Measurements from ENCODE around the gene CA6.
"Not testable (repeated sequence)": the region's sequence is repeated elsewhere in the genome, so short reads cannot be mapped to it uniquely, and the experiment has no call there.

CA6 gene

DNA sequence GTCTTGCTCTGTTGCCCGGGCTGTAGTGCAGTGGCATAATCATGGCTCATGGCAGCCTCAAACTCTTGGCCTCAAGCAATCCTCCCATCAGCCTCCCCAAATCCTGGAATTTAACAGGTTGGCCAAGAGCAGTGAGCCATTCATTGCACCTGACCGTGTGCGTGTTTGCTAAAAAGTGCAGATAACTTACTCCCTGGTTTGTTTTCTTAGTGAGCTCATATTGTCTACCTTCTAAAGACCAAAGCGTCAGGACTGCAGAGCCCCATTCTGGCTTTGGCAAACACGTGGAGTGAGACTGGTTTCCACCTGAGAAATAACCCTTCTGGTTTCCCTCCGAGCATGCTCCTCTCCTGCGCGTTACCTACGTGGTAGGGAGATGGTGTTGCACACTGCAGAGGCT, 32.2 kb upstream of the CA6 start:
- H3K4me3 ChIP-seq (ENCODE audit: low read length), result no peak overlapping the region
- TF ChIP-seq ZNF274 (IDR thresholded peaks at IDR 0.05; ENCODE audit: low read depth, low read length), result no peak

GRCh38 chr1:8914466-8914865, 31.2 kb upstream of the CA6 start:
- H3K4me3 ChIP-seq (ENCODE audit: low read length), result no peak overlapping the region
- no peak for TF ChIP-seq ZNF274 (IDR thresholded peaks at IDR 0.05; ENCODE audit: low read depth, low read length)

DNA sequence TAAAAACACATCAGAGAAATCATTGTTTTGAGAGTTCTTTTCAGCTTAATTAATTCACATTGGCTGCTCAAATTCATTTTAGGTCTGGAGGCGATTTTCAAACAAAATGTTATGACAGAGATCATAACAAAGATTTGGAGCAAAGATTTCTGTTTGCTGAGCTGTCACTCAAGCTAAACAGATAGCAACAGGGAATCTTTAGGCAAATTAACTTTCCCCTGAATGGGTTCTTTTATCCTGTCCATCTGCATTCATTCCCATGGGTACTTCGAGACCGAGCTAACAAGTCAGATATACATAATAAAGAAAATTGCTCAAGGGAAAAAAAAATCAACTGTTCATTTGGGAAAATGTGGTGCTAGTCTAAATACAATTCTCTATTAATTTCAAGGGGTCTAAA, 30.2 kb upstream of the CA6 start:
- TF ChIP-seq ZNF274 (IDR thresholded peaks at IDR 0.05; ENCODE audit: low read depth, low read length), result no peak
- H3K4me3 ChIP-seq (ENCODE audit: low read length), result no peak overlapping the region

DNA sequence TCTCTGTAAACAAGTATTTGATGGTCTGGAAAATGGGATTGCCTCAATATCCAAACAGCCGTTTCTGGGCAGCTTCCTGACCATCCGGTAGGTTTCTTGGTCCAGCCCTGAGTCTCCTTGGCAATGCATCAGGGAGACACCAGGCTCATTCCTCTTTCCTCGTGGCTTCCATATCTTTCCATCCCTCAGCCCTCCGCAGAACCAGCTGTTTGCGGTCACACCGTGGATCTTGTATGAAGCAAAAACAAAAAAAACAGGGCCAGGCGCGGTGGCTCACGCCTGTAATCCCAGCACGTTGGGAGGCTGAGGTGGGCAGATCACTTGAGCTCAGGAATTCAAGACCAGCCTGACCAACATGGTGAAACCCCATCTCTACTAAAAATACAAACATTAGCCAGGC, 28.1 kb upstream of the CA6 start:
- not testable (repeated sequence) for H3K4me3 ChIP-seq (ENCODE audit: low read length)

DNA sequence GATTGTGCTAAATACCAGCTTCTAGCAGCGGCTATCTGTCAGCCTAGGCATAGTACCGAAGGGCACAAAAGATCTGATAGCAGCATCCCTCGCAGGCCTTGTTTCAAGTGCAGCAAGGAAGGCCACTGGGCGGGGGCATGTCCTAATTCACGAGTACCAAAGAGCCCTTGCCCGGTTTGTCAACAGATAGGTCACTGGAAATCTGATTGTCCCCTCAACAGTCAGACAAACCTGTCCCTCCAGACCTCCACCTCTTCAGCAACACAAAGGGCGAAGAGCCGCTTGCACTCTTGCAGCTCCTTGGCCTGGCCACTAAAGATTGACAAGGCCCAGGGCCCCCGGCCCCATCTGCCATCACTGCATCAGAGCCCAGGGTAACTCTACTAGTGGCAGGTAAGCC, 22.7 kb upstream of the CA6 start:
- no peak overlapping the region for H3K4me3 ChIP-seq (ENCODE audit: low read length)
- no peak for TF ChIP-seq ZNF274 (IDR thresholded peaks at IDR 0.05; ENCODE audit: low read depth, low read length)

- no peak overlapping the region for H3K4me3 ChIP-seq (ENCODE audit: low read length)
- TF ChIP-seq ZNF274 (IDR thresholded peaks at IDR 0.05; ENCODE audit: low read depth, low read length), result no peak
These were observed 20.3 kb upstream of the CA6 start for GRCh38 chr1:8925406-8925805.

DNA sequence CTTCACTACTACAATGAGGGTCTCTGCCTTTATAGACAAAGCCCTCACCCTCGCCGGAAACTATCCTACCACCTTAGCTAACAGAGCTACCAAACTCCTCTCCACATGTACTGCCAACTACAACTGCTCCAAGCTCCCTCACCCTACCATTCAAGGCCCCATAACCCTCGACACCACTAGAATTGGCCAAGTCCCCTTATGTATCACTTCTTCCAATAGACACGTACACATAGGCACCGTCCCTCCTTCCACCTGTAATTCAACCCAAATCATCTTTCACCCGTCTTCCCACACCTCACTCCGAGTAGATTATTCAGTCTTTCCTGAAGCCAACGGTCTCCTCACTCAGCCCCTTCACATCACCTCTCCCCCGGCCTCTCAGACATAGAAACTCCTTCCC, 19.7 kb upstream of the CA6 start:
- H3K4me3 ChIP-seq (ENCODE audit: low read length), result no peak overlapping the region
- TF ChIP-seq ZNF274 (IDR thresholded peaks at IDR 0.05; ENCODE audit: low read depth, low read length), result no peak

DNA sequence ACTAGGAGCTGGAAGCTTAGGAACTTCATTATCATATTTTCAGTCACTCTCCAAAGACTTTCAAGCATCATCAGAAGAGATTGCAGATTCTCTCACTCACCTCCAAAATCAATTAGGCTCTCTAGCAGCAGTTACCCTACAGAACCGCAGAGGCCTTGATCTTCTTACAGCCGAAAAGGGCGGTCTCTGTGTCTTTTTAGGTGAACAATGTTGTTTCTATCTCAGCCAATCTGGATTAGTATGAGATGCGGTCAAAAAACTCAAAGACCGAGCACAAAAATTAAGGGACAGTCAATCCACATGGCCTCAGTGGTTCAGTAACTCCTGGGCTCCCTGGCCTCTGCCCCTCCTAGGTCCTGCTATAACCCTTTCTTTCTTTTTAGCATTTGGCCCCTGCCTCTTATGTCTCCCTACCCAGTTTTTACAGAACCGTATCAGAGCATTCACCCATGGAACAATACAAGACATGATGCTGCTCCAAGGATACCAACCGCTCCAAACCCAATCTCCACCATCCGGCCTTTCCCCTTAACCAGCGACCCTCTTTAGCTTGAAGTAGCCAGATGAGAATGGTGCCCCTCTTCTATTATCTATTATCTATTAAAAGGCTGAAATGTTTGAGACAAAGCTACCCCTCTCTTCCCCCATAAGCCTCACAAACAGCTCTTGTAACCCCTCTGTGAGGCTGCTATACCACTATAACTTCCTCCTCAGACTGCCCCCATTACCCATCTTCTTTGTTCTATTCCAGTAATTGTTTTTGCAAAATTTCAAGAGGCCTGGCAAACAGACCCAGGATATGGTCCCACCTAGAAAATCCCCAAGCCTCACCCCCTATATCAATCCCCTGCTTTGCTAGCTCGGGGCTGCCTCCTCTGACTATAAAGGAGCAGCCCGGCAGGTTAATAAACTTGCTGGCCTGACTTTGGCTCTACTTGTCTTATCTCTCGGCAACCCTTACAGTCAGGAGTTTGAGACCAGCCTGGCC, 18.7 kb upstream of the CA6 start:
- no peak for TF ChIP-seq ZNF274 (IDR thresholded peaks at IDR 0.05; ENCODE audit: low read depth, low read length)
- H3K4me3 ChIP-seq (ENCODE audit: low read length), result no peak overlapping the region

GRCh38 chr1:8930116-8930515, 15.6 kb upstream of the CA6 start:
- no peak for TF ChIP-seq ZNF274 (IDR thresholded peaks at IDR 0.05; ENCODE audit: low read depth, low read length)
- no peak overlapping the region for H3K4me3 ChIP-seq (ENCODE audit: low read length)

GRCh38 chr1:8937051-8937450, 8.6 kb upstream of the CA6 start:
- not testable (repeated sequence) for H3K4me3 ChIP-seq (ENCODE audit: low read length)

- no peak overlapping the region for H3K4me3 ChIP-seq (ENCODE audit: low read length)
- no peak for TF ChIP-seq ZNF274 (IDR thresholded peaks at IDR 0.05; ENCODE audit: low read depth, low read length)
These were observed 8.0 kb upstream of the CA6 start for GRCh38 chr1:8937701-8938100.

GRCh38 chr1:8938232-8938999, 7.3 kb upstream of the CA6 start:
- no peak overlapping the region for H3K4me3 ChIP-seq (ENCODE audit: low read length)
- no peak for TF ChIP-seq ZNF274 (IDR thresholded peaks at IDR 0.05; ENCODE audit: low read depth, low read length)

- no peak overlapping the region for H3K4me3 ChIP-seq (ENCODE audit: low read length)
- no peak for TF ChIP-seq ZNF274 (IDR thresholded peaks at IDR 0.05; ENCODE audit: low read depth, low read length)
These were observed 6.7 kb upstream of the CA6 start for GRCh38 chr1:8939000-8939265.

DNA sequence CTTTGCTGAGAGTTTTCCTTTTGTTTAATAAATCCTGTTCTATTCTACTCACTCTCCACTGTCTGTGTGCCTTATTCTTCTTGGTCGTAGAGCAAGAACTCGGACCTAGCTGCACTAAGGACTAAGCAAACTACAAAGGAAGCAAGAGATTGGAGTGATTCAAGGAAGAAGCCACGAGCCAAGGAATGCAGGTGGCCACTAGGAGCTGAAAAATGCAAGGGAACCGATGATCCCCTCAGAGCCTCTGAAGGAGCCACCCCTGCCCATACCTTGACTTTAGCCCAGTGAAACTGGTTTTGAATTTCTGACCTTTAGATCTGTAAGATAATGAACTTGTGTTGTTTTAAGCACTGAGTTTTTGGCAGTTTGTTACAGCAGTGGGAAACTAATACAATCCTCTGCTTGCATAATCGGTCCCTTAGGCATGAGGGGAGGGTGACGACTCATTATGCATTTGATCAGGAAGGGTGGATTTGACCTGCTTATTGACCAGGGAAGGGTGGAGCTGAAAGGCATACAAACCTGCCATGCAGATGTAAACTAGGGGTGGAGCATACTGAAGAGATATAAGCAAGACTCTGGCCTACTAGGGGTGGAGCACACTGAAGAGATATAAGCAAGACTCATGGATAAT, 6.2 kb upstream of the CA6 start:
- no peak overlapping the region for H3K4me3 ChIP-seq (ENCODE audit: low read length)
- TF ChIP-seq ZNF274 (IDR thresholded peaks at IDR 0.05; ENCODE audit: low read depth, low read length), result no peak

DNA sequence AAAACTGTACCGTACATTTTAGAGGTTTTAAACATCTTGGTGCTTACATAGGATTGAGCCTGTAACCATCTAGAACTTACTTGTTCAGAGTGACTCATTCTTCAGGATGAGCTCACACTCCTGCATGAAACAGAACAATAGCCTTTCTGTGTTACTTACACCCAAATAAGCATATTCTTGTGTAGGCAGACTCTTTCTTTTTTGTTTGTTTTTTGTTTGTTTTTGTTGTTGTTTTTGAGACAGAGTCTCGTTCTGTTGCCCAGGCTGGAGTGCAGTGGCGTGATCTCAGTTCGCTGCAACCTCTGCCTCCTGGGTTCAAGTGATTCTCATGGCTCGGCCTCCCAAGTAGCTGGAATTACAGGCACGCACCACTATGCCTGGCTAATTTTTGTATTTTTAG, 3.8 kb upstream of the CA6 start:
- TF ChIP-seq ZNF274 (IDR thresholded peaks at IDR 0.05; ENCODE audit: low read depth, low read length), result no peak

More for the DNA sequence above, 3.8 kb upstream of the CA6 start:
- no peak overlapping the region for H3K4me3 ChIP-seq (ENCODE audit: low read length)

Data from GM08714 (cell line).